Measurements from ENCODE around the gene VPS26B. TPM values are rescaled to one million over a fixed set of nuclear protein-coding genes. Genes with fewer than 3 reads are reported as not detected.

Gene VPS26B
- total RNA-seq, 1 donor from 2014 or later: 46.6 TPM

GRCh38 chr11:134257101-134257500, 32.6 kb downstream of the VPS26B start:
- Histone ChIP-seq H3K9me3 (ENCODE audit: insufficient read depth, low read depth, low read length) (no peaks in the 10 kb centered on the region), H3K4me2 (ENCODE audit: low read length) (no peak overlapping the region), H3K36me3 (ENCODE audit: insufficient read depth, low read length) (peaks cover 17% of the 10 kb centered on the region), H4K20me1 (ENCODE audit: insufficient read depth, low read length) (peaks cover 25% of the 10 kb centered on the region), H3K9ac (ENCODE audit: low read length) (no peak overlapping the region), H3K79me2 (ENCODE audit: insufficient read depth, low read length) (peaks cover 25% of the 10 kb centered on the region), H3K27me3 (ENCODE audit: insufficient read depth, low read length) (no peaks in the 10 kb centered on the region), H3K4me1 (ENCODE audit: insufficient read depth, low read length) (peaks cover 8% of the 10 kb centered on the region), H3K27ac (ENCODE audit: low read depth, low read length) (no peak overlapping the region), H2AFZ (ENCODE audit: low read depth, low read length) (no peak overlapping the region), H3K4me3 (ENCODE audit: insufficient read depth, low read depth, low read length) (no peak overlapping the region)
- DNase-seq (ENCODE audit: low read depth): no peak
- TF ChIP-seq CTCF (IDR thresholded peaks at IDR 0.05; ENCODE audit: insufficient read depth, low read depth, low read length) (no peak), EZH2 (IDR thresholded peaks at IDR 0.05; ENCODE audit: insufficient read depth, low read length) (no peak)
- Mint-ChIP-seq H3K4me3 (ENCODE audit: unreplicated experiment) (no peak overlapping the region), H3K36me3 (ENCODE audit: low read depth, unreplicated experiment) (peaks cover 17% of the 10 kb centered on the region), H3K27ac (ENCODE audit: unreplicated experiment) (no peak overlapping the region), H3K4me1 (ENCODE audit: low read depth, unreplicated experiment) (peaks cover 4% of the 10 kb centered on the region), H3K27me3 (ENCODE audit: low read depth, unreplicated experiment) (no peaks in the 10 kb centered on the region), H3K9me3 (ENCODE audit: unreplicated experiment) (no peaks in the 10 kb centered on the region)
- FAIRE-seq: no peak

- peaks cover 17% of the 10 kb centered on the region for H3K36me3 ChIP-seq (ENCODE audit: insufficient read depth, low read length)
- Mint-ChIP-seq H3K27ac (ENCODE audit: unreplicated experiment) (no peak overlapping the region), H3K4me1 (ENCODE audit: low read depth, unreplicated experiment) (no peaks in the 10 kb centered on the region), H3K27me3 (ENCODE audit: low read depth, unreplicated experiment) (no peaks in the 10 kb centered on the region), H3K36me3 (ENCODE audit: low read depth, unreplicated experiment) (peaks cover 17% of the 10 kb centered on the region), H3K9me3 (ENCODE audit: unreplicated experiment) (no peaks in the 10 kb centered on the region), H3K4me3 (ENCODE audit: unreplicated experiment) (no peak overlapping the region)
- peaks cover 23% of the 10 kb centered on the region for H3K79me2 ChIP-seq (ENCODE audit: insufficient read depth, low read length)
- peaks cover 32% of the 10 kb centered on the region for H4K20me1 ChIP-seq (ENCODE audit: insufficient read depth, low read length)
- no peak overlapping the region for H3K9ac ChIP-seq (ENCODE audit: low read length)
- no peak overlapping the region for H2AFZ ChIP-seq (ENCODE audit: low read depth, low read length)
- TF ChIP-seq EZH2 (IDR thresholded peaks at IDR 0.05; ENCODE audit: insufficient read depth, low read length): no peak
- no peak for TF ChIP-seq CTCF (IDR thresholded peaks at IDR 0.05; ENCODE audit: insufficient read depth, low read depth, low read length)
- H3K4me2 ChIP-seq (ENCODE audit: low read length): no peak overlapping the region
- H3K27me3 ChIP-seq (ENCODE audit: insufficient read depth, low read length): no peaks in the 10 kb centered on the region
- H3K4me1 ChIP-seq (ENCODE audit: insufficient read depth, low read length): peaks cover 4% of the 10 kb centered on the region
- no peaks in the 10 kb centered on the region for H3K9me3 ChIP-seq (ENCODE audit: insufficient read depth, low read depth, low read length)
- FAIRE-seq: no peak
- H3K4me3 ChIP-seq (ENCODE audit: insufficient read depth, low read depth, low read length): no peak overlapping the region
- no peak for DNase-seq (ENCODE audit: low read depth)
- no peak overlapping the region for H3K27ac ChIP-seq (ENCODE audit: low read depth, low read length)
Measured at GRCh38 chr11:134258577-134258976, 34.1 kb downstream of the VPS26B start.

GRCh38 chr11:134260503-134260902, 36.0 kb downstream of the VPS26B start:
- no peaks in the 10 kb centered on the region for H3K9me3 ChIP-seq (ENCODE audit: insufficient read depth, low read depth, low read length)
- H3K79me2 ChIP-seq (ENCODE audit: insufficient read depth, low read length): peaks cover 7% of the 10 kb centered on the region
- H3K36me3 ChIP-seq (ENCODE audit: insufficient read depth, low read length): peaks cover 17% of the 10 kb centered on the region
- no peak overlapping the region for H3K4me3 ChIP-seq (ENCODE audit: insufficient read depth, low read depth, low read length)
- H3K4me1 ChIP-seq (ENCODE audit: insufficient read depth, low read length): no peaks in the 10 kb centered on the region
- no peak overlapping the region for H3K4me3 Mint-ChIP-seq (ENCODE audit: unreplicated experiment)
- TF ChIP-seq EZH2 (IDR thresholded peaks at IDR 0.05; ENCODE audit: insufficient read depth, low read length) (no peak), CTCF (IDR thresholded peaks at IDR 0.05; ENCODE audit: insufficient read depth, low read depth, low read length) (no peak)
- H3K9me3 Mint-ChIP-seq (ENCODE audit: unreplicated experiment): no peaks in the 10 kb centered on the region
- no peak overlapping the region for H2AFZ ChIP-seq (ENCODE audit: low read depth, low read length)
- no peaks in the 10 kb centered on the region for H3K27me3 Mint-ChIP-seq (ENCODE audit: low read depth, unreplicated experiment)
- H3K27ac Mint-ChIP-seq (ENCODE audit: unreplicated experiment): no peak overlapping the region
- H4K20me1 ChIP-seq (ENCODE audit: insufficient read depth, low read length): peaks cover 22% of the 10 kb centered on the region
- FAIRE-seq (no peak), DNase-seq (ENCODE audit: low read depth) (no peak)
- H3K27ac ChIP-seq (ENCODE audit: low read depth, low read length): no peak overlapping the region
- H3K4me1 Mint-ChIP-seq (ENCODE audit: low read depth, unreplicated experiment): no peaks in the 10 kb centered on the region
- peaks cover 19% of the 10 kb centered on the region for H3K36me3 Mint-ChIP-seq (ENCODE audit: low read depth, unreplicated experiment)
- no peak overlapping the region for H3K9ac ChIP-seq (ENCODE audit: low read length)
- H3K27me3 ChIP-seq (ENCODE audit: insufficient read depth, low read length): no peaks in the 10 kb centered on the region
- H3K4me2 ChIP-seq (ENCODE audit: low read length): no peak overlapping the region
